ENCODE data around the gene RTL10.
"Not testable (repeated sequence)": the region's sequence is repeated elsewhere in the genome, so short reads cannot be mapped to it uniquely, and the experiment has no call there.

The RTL10 gene

GRCh38 chr22:19889951-19890350 is 35.3 kb upstream of the RTL10 start:
- FAIRE-seq (no peak), DNase-seq (ENCODE audit: low spot score) (no peak)

GRCh38 chr22:19888131-19888746 is 33.6 kb upstream of the RTL10 start:
- FAIRE-seq (peak; percentile 13), DNase-seq (ENCODE audit: low spot score) (no peak)

- no peak for DNase-seq (ENCODE audit: low spot score)
- peak; percentile 96 for FAIRE-seq
These were observed 32.7 kb upstream of the RTL10 start for GRCh38 chr22:19887256-19887985.

DNA sequence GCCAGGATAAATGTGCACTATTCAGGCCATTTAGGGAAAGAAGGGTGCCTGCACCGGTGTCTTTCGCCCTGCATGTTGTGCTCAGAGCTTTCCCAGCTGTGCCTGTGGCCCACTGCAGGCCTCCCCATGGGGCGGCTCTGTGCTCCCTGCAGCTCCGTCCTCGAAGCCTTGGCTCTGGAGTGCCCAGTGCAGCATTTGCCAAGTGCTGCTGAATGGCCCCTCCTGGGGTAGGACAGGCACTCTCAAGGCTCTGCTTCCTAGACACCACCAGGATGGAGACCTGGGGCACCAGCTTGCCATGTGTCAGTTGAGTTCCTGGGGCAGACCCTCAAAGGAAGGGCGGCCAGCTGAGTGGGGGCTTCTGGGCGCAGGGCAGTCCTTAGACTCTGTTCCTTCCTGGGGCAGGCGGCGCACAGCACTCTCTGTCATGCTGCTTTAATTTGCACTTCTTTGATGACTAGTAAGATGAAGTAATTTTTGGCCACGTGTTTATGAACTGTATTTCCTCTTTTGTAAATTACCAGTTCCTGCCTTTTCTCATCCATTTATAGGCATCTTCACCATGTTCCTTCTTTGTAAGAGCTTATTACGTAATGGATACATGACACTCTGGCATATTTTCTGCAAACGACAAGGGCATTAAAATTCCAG is 32.1 kb upstream of the RTL10 start:
- FAIRE-seq (peak; percentile 55), DNase-seq (ENCODE audit: low spot score) (no peak)

- FAIRE-seq: peak; percentile 68
These were observed 31.3 kb upstream of the RTL10 start for GRCh38 chr22:19885841-19886592.

DNA sequence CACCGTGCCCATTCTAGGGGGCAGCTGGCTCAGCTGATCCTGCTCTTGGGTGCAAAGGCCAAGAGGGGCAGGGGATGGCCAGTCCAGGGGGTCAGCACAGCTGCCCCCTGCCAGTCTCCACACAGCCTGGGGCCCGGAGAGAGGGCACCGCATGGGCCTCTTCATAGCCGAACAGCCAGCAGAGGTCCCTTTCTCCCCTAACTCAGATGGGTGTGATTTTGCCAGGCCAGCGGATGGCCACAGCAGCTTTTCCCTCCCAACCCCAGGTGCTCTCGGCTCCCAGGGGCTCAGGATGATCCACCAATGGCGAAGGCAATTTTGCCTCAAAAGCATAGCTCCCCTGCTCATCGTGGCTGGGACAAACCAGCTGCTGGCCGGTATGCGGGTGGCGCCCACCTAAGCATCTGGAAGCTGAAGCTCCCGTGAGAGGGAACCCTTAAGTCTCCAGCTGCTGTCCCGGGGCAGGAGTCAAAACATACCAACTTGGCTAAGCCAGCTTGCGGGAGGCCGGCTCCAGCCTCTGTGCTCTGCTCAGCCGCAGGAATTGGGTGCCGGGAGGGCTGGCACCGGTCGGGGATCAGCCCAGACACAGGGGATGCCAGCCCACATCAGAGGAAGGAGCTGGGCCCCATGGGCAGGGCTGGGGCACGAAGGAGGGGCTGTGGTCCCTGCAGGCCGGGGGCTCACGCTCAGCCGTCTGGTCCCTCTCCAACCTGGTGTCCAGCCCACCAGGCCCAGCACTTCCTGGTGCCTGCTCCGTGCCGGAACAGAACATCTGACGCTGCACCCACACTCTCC is 30.5 kb upstream of the RTL10 start:
- FAIRE-seq (peak; percentile 27), DNase-seq (ENCODE audit: low spot score) (no peak)

More at GRCh38 chr22:19885841-19886592, 31.3 kb upstream of the RTL10 start:
- DNase-seq (ENCODE audit: low spot score): no peak

- FAIRE-seq: peak; percentile 65
- DNase-seq (ENCODE audit: low spot score): no peak
These were observed 29.7 kb upstream of the RTL10 start for GRCh38 chr22:19884161-19884953.

- not testable (repeated sequence) for FAIRE-seq; DNase-seq (ENCODE audit: low spot score)
These were observed 28.8 kb upstream of the RTL10 start for GRCh38 chr22:19883446-19883845.

GRCh38 chr22:19882446-19883381 is 28.0 kb upstream of the RTL10 start:
- no peak for FAIRE-seq
- DNase-seq (ENCODE audit: low spot score): no peak

DNA sequence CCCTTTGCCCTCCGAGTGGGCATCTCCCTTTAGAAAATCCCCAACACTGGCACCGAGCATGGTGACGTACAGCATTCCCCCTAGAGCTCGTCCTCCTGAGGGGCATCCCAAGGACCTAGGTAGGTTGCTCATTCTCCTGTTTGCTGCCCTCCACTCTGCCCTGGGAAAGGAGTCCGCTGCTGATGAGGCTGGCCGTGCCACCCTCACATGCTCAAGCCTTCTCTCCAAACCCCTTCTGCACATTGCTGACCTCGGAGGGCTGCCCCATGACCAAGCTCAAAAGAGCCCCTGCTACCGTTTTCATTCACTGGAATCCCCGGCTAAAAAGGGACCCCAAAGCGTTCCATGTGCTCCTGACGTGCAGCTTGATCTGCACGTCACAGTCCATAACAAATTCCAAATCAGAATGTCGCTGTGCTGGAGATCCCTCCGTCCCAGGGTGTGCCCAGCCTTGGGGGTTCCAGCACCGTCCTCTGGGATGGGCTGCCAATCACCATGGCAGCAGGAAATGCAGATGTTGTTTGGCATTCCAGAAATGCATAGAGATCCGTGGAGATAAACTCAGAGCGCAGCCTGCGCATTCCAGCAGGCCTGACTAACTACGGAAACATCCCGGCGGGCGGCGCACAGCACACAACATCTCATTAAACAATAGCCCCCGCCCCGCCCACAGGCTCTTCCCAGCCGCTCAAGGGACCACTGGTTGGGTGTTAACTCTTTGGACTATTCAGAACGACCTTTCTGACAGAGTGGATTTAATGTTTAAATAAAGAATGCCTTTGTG is 26.3 kb upstream of the RTL10 start:
- FAIRE-seq (peak; percentile 98), DNase-seq (ENCODE audit: low spot score) (peak; percentile 99)

DNA sequence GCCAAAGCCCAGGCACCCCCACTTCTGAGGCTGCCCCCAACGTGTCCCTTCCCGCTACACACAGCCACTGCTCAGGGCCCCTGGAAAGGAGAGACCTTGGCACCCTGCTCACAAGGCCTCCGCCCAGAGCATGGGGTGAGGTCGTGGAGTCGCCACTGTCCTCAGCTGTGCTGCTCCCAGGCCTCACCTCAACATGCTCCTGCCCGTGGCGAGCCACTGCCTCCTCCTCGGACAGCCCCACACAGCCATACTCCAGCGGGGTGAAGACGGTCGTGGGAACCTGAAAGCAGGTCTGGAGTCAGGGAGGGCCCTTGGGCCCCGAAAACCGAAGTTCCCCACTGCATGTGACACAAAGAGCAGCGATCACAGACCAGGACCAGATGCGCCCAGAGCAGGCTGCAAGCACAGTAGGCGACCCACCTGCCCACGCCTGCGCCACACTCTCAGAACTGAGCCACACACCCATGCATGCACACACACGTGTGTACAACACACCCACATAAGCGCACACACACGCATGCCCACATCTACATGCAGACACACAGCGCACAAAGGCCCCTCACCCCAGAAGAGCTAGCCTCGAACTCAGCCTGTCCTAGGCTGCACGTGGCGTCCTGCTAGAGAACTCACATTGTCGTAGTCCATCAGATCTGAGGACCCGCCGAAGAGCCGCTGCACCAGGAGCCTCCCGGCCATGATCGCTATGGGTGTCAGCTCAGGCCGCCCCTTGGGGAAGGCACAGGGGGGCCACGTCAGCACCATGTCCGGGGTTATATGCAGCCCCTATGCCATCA is 25.5 kb upstream of the RTL10 start:
- no peak for DNase-seq (ENCODE audit: low spot score)
- FAIRE-seq: no peak

DNA sequence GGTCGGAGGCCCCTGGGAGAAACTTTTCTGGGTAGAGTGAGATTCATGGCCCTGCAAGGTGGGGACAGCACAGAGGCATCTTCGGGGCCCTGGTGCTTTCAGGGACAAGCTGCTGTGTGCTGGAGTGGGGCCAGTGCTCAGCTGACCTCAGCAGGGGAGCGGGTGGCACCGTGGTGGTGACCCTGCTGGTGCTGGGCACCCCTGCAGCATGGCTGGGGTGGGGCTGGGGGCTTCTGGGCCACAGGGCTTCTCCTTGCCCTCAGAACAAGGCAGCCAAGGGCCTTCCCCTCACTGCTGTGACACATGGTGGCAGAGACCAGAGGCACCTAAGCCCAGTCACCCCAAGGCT is 24.9 kb upstream of the RTL10 start:
- no peak for DNase-seq (ENCODE audit: low spot score)
- FAIRE-seq: no peak

- DNase-seq (ENCODE audit: low spot score) (no peak), FAIRE-seq (no peak)
These were observed 24.5 kb upstream of the RTL10 start for GRCh38 chr22:19879246-19879570.

- DNase-seq (ENCODE audit: low spot score) (no peak), FAIRE-seq (no peak)
These were observed 24.0 kb upstream of the RTL10 start for GRCh38 chr22:19878461-19879245.

- no peak for DNase-seq (ENCODE audit: low spot score)
- FAIRE-seq: no peak
These were observed 23.1 kb upstream of the RTL10 start for GRCh38 chr22:19877626-19878339.

DNA sequence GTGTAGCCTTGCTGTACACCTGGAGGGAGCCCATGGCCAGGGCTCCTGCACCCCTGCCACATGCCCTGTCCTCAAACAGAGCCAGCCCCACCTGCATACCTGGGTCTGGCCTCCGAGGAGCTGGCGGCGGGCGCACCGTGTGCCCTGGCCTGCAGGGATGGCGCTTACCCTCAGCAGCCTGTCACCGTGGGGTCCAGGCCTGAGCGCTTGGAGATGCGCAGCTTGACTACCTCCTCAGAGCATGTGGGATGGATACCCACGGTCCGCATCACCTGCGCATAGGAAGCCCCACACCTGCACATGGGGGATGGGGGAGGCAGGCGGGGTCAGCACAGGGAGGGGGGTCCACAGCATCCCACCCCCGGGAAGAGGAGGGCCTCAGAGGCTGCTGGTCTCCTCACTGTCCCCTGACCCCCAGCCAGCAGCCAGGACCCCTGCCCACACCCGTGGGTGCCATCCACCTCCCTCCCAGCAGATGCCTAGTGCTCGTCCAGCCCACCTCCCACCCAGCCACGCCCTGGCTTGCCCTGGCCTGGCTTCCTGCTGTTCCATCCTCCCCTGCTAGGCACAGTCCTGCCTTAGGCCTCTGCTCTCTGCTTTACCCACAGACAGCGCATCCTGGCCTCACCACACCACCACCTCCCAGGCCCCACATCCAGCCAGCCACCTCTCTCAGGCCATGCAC is 22.4 kb upstream of the RTL10 start:
- FAIRE-seq (peak; percentile 53), DNase-seq (ENCODE audit: low spot score) (no peak)

Data from urothelium cell line (cell line).